ENCODE results near the gene WDFY4.

The WDFY4 gene

DNA sequence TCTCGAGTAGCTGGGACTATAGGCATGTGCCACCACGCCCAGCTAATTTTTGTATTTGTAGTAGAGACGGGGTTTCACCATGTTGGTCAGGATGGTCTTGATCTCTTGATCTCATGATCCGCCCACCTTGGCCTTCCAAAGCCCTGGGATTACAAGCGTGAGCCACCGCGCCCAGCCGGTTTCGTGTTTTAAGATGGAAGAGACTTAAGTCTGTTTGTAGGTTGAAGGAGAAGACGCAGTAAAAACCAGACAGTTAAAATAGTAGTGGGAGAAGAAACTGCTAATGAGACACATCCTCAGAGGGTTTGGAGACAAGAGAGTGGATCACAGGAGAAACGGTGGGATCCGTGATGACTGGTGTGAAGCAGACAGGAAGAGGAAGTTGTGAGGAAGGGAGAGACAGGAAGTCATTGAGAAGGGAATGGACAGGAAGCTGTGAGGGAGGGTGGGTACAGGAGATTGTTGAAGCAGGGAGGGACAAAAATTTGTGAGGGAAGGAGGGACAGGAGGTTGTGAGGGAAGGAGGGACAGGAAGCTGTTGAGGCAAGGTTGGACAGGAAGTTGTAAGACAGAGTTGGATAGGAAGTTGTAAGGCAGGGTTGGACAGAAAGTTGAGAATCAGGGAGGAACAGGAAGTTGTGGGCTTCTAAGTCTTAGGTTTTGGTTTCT is 115.5 kb downstream of the WDFY4 start:
- TF ChIP-seq, protein P1, sequence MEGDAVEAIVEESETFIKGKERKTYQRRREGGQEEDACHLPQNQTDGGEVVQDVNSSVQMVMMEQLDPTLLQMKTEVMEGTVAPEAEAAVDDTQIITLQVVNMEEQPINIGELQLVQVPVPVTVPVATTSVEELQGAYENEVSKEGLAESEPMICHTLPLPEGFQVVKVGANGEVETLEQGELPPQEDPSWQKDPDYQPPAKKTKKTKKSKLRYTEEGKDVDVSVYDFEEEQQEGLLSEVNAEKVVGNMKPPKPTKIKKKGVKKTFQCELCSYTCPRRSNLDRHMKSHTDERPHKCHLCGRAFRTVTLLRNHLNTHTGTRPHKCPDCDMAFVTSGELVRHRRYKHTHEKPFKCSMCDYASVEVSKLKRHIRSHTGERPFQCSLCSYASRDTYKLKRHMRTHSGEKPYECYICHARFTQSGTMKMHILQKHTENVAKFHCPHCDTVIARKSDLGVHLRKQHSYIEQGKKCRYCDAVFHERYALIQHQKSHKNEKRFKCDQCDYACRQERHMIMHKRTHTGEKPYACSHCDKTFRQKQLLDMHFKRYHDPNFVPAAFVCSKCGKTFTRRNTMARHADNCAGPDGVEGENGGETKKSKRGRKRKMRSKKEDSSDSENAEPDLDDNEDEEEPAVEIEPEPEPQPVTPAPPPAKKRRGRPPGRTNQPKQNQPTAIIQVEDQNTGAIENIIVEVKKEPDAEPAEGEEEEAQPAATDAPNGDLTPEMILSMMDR (conservative IDR thresholded peaks at IDR 0.05) = no peak
- TF ChIP-seq ZFX (IDR thresholded peaks at IDR 0.05) = no peak
- H3K27ac ChIP-seq = no peak overlapping the region

GRCh38 chr10:48801001-48801421 is 116.3 kb downstream of the WDFY4 start:
- TF ChIP-seq, protein P1 (conservative IDR thresholded peaks at IDR 0.05) = no peak
- TF ChIP-seq ZFX (IDR thresholded peaks at IDR 0.05) = no peak
- H3K27ac ChIP-seq = no peak overlapping the region

DNA sequence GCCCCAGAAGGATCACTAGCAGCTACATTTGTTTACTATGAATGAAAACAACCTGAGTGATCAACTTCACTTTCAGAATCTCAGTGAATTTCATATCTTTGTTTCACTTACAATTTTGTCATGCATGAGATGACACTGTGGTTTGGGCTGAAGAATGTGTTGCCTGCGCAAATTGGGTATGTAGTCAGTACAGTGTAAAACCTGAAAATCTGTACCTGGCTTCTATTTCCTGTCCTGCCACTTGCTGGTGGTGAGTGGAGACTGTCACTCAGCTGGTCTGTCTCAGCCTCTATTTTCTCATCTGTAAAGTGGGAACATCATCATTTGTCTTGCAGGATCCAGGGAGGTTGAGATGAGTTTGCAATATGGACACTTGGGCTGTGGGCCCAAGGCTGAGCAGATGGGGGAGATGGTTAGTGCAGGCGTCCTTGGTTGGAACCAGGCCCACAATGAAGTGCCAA is 118.0 kb downstream of the WDFY4 start:
- no peak overlapping the region for H3K27ac ChIP-seq
- TF ChIP-seq ZFX (IDR thresholded peaks at IDR 0.05) = no peak
- TF ChIP-seq, protein P1 (conservative IDR thresholded peaks at IDR 0.05) = no peak

DNA sequence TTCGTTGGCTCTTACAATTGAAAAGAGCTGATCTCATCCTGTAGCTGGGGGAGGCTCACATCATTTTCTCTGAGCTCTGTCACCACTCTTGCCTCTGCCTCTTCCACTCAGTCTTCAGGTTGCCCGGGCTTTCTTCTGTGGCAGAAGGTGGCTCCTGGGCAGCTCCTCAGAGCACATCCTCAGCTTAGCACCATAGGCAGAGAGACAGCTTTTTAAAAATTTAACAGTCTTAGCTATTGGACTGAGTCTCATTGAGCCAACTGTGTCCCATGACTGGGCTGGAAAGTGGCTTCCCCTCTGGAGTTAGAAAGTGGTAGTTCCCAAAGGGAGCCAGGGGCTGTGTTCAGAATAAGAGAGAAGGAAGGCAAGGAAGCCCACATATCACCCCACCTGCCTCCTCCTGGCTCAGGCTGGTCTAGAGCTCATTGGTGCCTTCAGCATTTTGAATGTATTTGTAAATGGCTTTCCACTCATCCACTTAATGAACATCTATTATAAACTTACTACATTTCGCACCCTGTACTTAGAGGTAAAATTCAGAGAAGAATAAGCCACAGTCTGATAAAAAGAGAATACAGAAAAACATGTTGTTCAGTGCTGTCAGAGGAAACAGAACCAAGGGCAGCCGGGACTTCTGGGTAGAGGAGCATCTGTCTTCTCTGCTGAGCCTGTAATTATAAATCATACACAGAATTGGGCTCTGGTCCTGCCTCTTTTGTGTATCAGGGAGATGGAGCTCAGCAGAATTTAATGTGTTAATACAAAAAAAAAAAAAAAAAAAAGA is 119.3 kb downstream of the WDFY4 start:
- TF ChIP-seq, protein P1 (conservative IDR thresholded peaks at IDR 0.05) = no peak
- no peak for TF ChIP-seq ZFX (IDR thresholded peaks at IDR 0.05)
- no peak overlapping the region for H3K27ac ChIP-seq

DNA sequence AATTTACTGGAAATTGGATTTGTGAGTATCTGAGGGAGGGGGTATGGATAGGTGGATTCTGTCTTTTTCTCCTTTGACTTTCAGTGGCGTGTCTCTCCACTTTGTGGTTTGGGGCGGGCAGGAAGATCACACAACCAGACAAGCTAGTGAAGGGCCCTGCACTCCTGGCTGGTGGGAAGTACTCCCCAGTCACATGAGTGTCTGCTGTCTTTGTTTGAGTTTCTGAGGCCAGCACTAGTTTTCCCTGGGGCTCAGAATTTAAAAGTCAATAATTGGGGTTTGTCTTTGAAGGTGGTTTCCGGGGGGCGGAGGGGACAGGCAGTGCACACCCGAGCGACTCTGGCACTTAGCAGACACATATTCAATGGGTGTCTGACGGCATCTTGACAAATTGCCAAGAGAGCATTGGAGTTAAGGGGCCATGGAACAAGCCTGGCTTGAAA is 120.1 kb downstream of the WDFY4 start:
- TF ChIP-seq, protein P1 (conservative IDR thresholded peaks at IDR 0.05) = no peak
- no peak for TF ChIP-seq ZFX (IDR thresholded peaks at IDR 0.05)

DNA sequence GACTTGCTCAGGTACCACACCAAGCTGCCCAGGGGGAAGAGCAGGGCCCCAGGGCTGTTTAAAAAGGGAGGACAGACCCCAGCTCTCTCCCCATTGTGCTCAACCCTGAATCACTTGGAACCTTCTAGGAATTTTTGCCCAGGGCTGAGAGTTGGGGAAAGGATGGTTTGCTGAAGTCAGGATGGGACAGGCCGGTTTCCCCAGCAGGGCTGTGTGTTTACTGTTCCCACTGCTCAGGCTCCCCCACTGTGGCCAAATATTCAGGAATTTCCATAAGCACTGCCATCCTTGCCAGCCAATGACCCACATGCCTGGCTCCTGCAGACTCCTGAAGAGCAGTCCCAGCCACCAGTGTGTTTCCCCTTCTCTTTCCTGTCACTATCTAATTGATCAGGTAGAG is 120.7 kb downstream of the WDFY4 start:
- H3K27ac ChIP-seq = no peak overlapping the region
- TF ChIP-seq, protein P1 (conservative IDR thresholded peaks at IDR 0.05) = no peak
- no peak for TF ChIP-seq ZFX (IDR thresholded peaks at IDR 0.05)

More for the DNA sequence above, 120.1 kb downstream of the WDFY4 start:
- H3K27ac ChIP-seq = no peak overlapping the region

- no peak overlapping the region for H3K27ac ChIP-seq
- TF ChIP-seq ZFX (IDR thresholded peaks at IDR 0.05) = no peak
- TF ChIP-seq, protein P1 (conservative IDR thresholded peaks at IDR 0.05) = no peak
Observed at GRCh38 chr10:48805848-48806247, 121.2 kb downstream of the WDFY4 start.

Measured in C4-2B (cell line).